Stimulated activated CD8-positive, alpha-beta memory T cell treated with anti-CD3 and anti-CD28 coated beads, Interleukin-4, amount 100 ng/mL, for 48 hours (primary cell): Measurements from ENCODE around the gene KCNJ1.

Experiments used
- DNase-seq: peaks from one replicate; pipeline ENCODE4 v3.0.0-alpha.2; 2020

Gene KCNJ1

GRCh38 chr11:128846985-128847384 is 20.1 kb downstream of the KCNJ1 start:
- DNase-seq: no peak

GRCh38 chr11:128845334-128845780 is 21.7 kb downstream of the KCNJ1 start:
- no peak for DNase-seq

GRCh38 chr11:128843198-128843785 is 23.8 kb downstream of the KCNJ1 start:
- no peak for DNase-seq

GRCh38 chr11:128841461-128842072 is 25.5 kb downstream of the KCNJ1 start:
- DNase-seq: no peak

GRCh38 chr11:128840783-128841182 is 26.3 kb downstream of the KCNJ1 start:
- no peak for DNase-seq

GRCh38 chr11:128840137-128840536 is 27.0 kb downstream of the KCNJ1 start:
- DNase-seq: no peak

GRCh38 chr11:128839081-128839480 is 28.0 kb downstream of the KCNJ1 start:
- no peak for DNase-seq

GRCh38 chr11:128837627-128838026 is 29.5 kb downstream of the KCNJ1 start:
- no peak for DNase-seq

- no peak for DNase-seq
Observed at GRCh38 chr11:128835741-128836430, 31.2 kb downstream of the KCNJ1 start.

- DNase-seq: no peak
Observed at GRCh38 chr11:128834157-128834556, 32.9 kb downstream of the KCNJ1 start.

- no peak for DNase-seq
Observed at GRCh38 chr11:128832121-128832497, 35.0 kb downstream of the KCNJ1 start.

GRCh38 chr11:128831174-128832120 is 35.6 kb downstream of the KCNJ1 start:
- DNase-seq: peak; percentile 94

GRCh38 chr11:128830290-128831173 is 36.6 kb downstream of the KCNJ1 start:
- DNase-seq: no peak

- no peak for DNase-seq
Observed at GRCh38 chr11:128828350-128828749, 38.7 kb downstream of the KCNJ1 start.

- DNase-seq: no peak
Observed at GRCh38 chr11:128827191-128827893, 39.8 kb downstream of the KCNJ1 start.

GRCh38 chr11:128825050-128825784 is 41.9 kb downstream of the KCNJ1 start:
- no peak for DNase-seq

- DNase-seq: no peak
Observed at GRCh38 chr11:128824191-128825049, 42.7 kb downstream of the KCNJ1 start.

GRCh38 chr11:128823753-128824152 is 43.3 kb downstream of the KCNJ1 start:
- DNase-seq: no peak

GRCh38 chr11:128822130-128822529 is 45.0 kb downstream of the KCNJ1 start:
- no peak for DNase-seq

- no peak for DNase-seq
Observed at GRCh38 chr11:128821556-128821955, 45.5 kb downstream of the KCNJ1 start.
